ENCODE measurements around the gene DNAH6.

GRCh38 chr2:84844141-84844540 is 327.8 kb downstream of the DNAH6 start:
- no peak for TF ChIP-seq EZH2 (IDR thresholded peaks at IDR 0.05; ENCODE audit: insufficient read depth, poor library complexity, severe bottlenecking)
- no peak for TF ChIP-seq EZH2phosphoT487 (IDR thresholded peaks at IDR 0.05; ENCODE audit: insufficient read depth, low read depth)

Measured in GM23248 (cell line).